A549 (cell line): ENCODE results near the gene GNL2. TPM values are rescaled to one million over a fixed set of nuclear protein-coding genes. Genes with fewer than 3 reads are reported as not detected.

Experiments
- ATAC-seq, 2 experiments: fragments of 200-7000 bp in 1 of 2; fragments of >200 bp in 1 of 2; cut with Nextera tagmentation in 1 of 2; cut with Tn5 transposase in 1 of 2; 3 replicates each; pipeline versions ENCODE4 v1.8.0 to v1.9.1; 2018 to 2020; ENCODE audit warnings: mild to moderate bottlenecking in 1 of 2, moderate library complexity in 1 of 2
- CTCF ChIA-PET: fragments of 300-600 bp; sonication (Branson Sonifier 250); formaldehyde crosslinking; extraction: SDS; loops from one replicate; lab custom pipeline; 2021; ENCODE audit warnings: antibody characterized with exemption, inconsistent platforms; lab: Yijun Ruan, JAX
- POLR2A ChIA-PET: fragments of 350-600 bp; formaldehyde crosslinking; extraction: SDS; loops from one replicate; lab custom pipeline; 2021; ENCODE audit warnings: antibody characterized with exemption, inconsistent platforms; lab: Yijun Ruan, JAX
- DNase-seq, 2 experiments: peaks; one replicate each; pipeline versions ENCODE4 v3.0.0 to v3.0.0-alpha.2; 2011 to 2016; ENCODE audit warnings: low read depth in 1 of 2, low spot score in 1 of 2
- FAIRE-seq: peaks from 2 replicates; lab custom pipeline; 2011; peaks lifted over from hg19 to GRCh38; lab: Jason Lieb, UNC
- H3K27ac ChIP-seq, 2 experiments: fragments of >200 bp; sonication (Bioruptor Twin); formaldehyde crosslinking; 3 replicates each; pipeline ENCODE4 v1.5.1; 2016 to 2017
- H3K4me1 ChIP-seq: fragments of >200 bp; sonication (Bioruptor Twin); formaldehyde crosslinking; 3 replicates; pipeline ENCODE4 v1.6.1; 2016
- H3K4me2 ChIP-seq: fragments of >200 bp; sonication (Bioruptor Twin); formaldehyde crosslinking; 3 replicates; pipeline ENCODE4 v1.6.1; 2016
- H3K4me3 ChIP-seq: fragments of >200 bp; sonication (Bioruptor Twin); formaldehyde crosslinking; 3 replicates; pipeline ENCODE4 v1.5.1; 2016
- H3K9me3 ChIP-seq: fragments of >200 bp; sonication (Bioruptor Twin); formaldehyde crosslinking; 3 replicates; pipeline ENCODE4 v1.6.1; 2016
- CHD4 ChIP-seq: fragments of 200-600 bp; sonication (generic); IDR thresholded peaks from 2 replicates; pipeline ENCODE4 v1.6.1; 2016; ENCODE audit warnings: antibody characterized with exemption, mild to moderate bottlenecking, borderline replicate concordance
- EHF ChIP-seq: fragments of 250-450 bp; sonication (Bioruptor Pico); IDR thresholded peaks from 2 replicates; pipeline ENCODE4 v1.5.0; 2020; ENCODE audit warnings: mild to moderate bottlenecking
- ESRRA ChIP-seq: fragments of 150-350 bp; IDR thresholded peaks from 2 replicates; pipeline ENCODE4 v1.6.1; 2014; ENCODE audit warnings: mild to moderate bottlenecking, low read length, borderline replicate concordance
- FOSB ChIP-seq: fragments of 250-450 bp; sonication (Bioruptor Pico); IDR thresholded peaks from 2 replicates; pipeline ENCODE4 v1.5.0; 2020; ENCODE audit warnings: mild to moderate bottlenecking, moderate library complexity
- FOXS1 ChIP-seq: fragments of 250-450 bp; sonication (Bioruptor Pico); IDR thresholded peaks from 2 replicates; pipeline ENCODE4 v1.5.0; 2020; ENCODE audit warnings: mild to moderate bottlenecking, moderate library complexity
- GATA3 ChIP-seq: IDR thresholded peaks from 2 replicates; pipeline ENCODE4 v1.6.1; 2012; ENCODE audit warnings: borderline replicate concordance
- HDAC2 ChIP-seq: fragments of 200-600 bp; sonication (generic); IDR thresholded peaks from 2 replicates; pipeline ENCODE4 v1.6.1; 2016
- HOXA7 ChIP-seq: fragments of 250-450 bp; sonication (Bioruptor Pico); IDR thresholded peaks from 2 replicates; pipeline ENCODE4 v1.5.0; 2020; ENCODE audit warnings: mild to moderate bottlenecking, moderate library complexity
- HOXB13 ChIP-seq: fragments of 250-450 bp; sonication (Bioruptor Pico); IDR thresholded peaks from 2 replicates; pipeline ENCODE4 v1.5.0; 2020; ENCODE audit warnings: low read depth, mild to moderate bottlenecking, moderate library complexity
- KDM5A ChIP-seq: fragments of 200-600 bp; sonication (generic); IDR thresholded peaks from 2 replicates; pipeline ENCODE4 v1.6.1; 2016; ENCODE audit warnings: antibody characterized with exemption, mild to moderate bottlenecking
- POLR2AphosphoS2 ChIP-seq: conservative IDR thresholded peaks from 2 replicates; pipeline ENCODE4 v1.6.1; 2012; ENCODE audit warnings: low read length, improper control_type of control experiment, inconsistent platforms
- RAD21 ChIP-seq, 2 experiments: fragments of >200 bp in 1 of 2; sonication (Bioruptor Twin) in 1 of 2; formaldehyde crosslinking in 1 of 2; IDR thresholded peaks in 1 of 2; conservative IDR thresholded peaks in 1 of 2; 2 replicates in 1 of 2; 3 replicates in 1 of 2; pipeline ENCODE4 v1.6.1; 2012 to 2018; ENCODE audit warnings: inconsistent platforms in 1 of 2
- RCOR1 ChIP-seq: fragments of 150-350 bp; IDR thresholded peaks from 2 replicates; pipeline ENCODE4 v1.6.1; 2014; ENCODE audit warnings: antibody characterized with exemption, low read length, low read depth
- REST ChIP-seq: fragments of 200-600 bp; sonication (generic); IDR thresholded peaks from 2 replicates; pipeline ENCODE4 v1.6.1; 2016; ENCODE audit warnings: antibody characterized with exemption, mild to moderate bottlenecking, moderate library complexity
- RNF2 ChIP-seq: fragments of 200-600 bp; sonication (generic); IDR thresholded peaks from 2 replicates; pipeline ENCODE4 v1.6.1; 2016; ENCODE audit warnings: low read depth, mild to moderate bottlenecking, antibody characterized with exemption, moderate library complexity, borderline replicate concordance
- SMC3 ChIP-seq: fragments of >200 bp; sonication (Bioruptor Twin); formaldehyde crosslinking; IDR thresholded peaks from 3 replicates; pipeline ENCODE4 v1.6.1; 2018; ENCODE audit warnings: inconsistent platforms
- TFCP2L1 ChIP-seq: fragments of 250-450 bp; sonication (Bioruptor Pico); IDR thresholded peaks from 2 replicates; pipeline ENCODE4 v1.5.0; 2021; ENCODE audit warnings: mild to moderate bottlenecking
- TP53 ChIP-seq: fragments of 250-450 bp; sonication (Bioruptor Pico); IDR thresholded peaks from 2 replicates; pipeline ENCODE4 v1.5.0; 2021; ENCODE audit warnings: mild to moderate bottlenecking, moderate library complexity
- ZSCAN20 ChIP-seq: fragments of 250-450 bp; sonication (Bioruptor Pico); IDR thresholded peaks from 2 replicates; pipeline ENCODE4 v1.8.0; 2022; ENCODE audit warnings: mild to moderate bottlenecking, moderate library complexity
- WGBS: methylation state at CpG from one replicate; pipeline ENCODE4 v1.1.6; 2017; ENCODE audit errors: missing lambda C conversion rate; 5-methylcytosine and 5-hydroxymethylcytosine counted together
- polyA plus RNA-seq, 4 experiments: library from polyadenylated mRNA; depleted of rRNA in 3 of 4; stranded (reverse); fragments of >200 nt; fragmentation: RNase III in 1 of 4; extraction: RNeasy Plus Mini Kit Qiagen cat#74134 plus additional on column Dnase treatment in 1 of 4; gene quantifications; 2 replicates in 3 of 4; 3 replicates in 1 of 4; pipeline ENCODE4 v1.2.3, GENCODE V29; 2011 to 2017
- TF ChIP-seq, protein P1 (sequence below): IDR thresholded peaks from 2 replicates; pipeline ENCODE4 v1.6.1; 2012; ENCODE audit warnings: low read depth, borderline replicate concordance
- TF ChIP-seq, protein P2 (sequence below): fragments of 250-450 bp; sonication (Bioruptor Pico); IDR thresholded peaks from 2 replicates; pipeline ENCODE4 v1.5.0; 2020; ENCODE audit warnings: low read depth, mild to moderate bottlenecking, moderate library complexity
- TF ChIP-seq, protein P3 (sequence below): IDR thresholded peaks from 2 replicates; pipeline ENCODE4 v1.6.1; 2012

GNL2 gene
- polyA plus RNA-seq, 2 of the 4 experiments (the other 2 are of a cell fraction), result 50.1 to 69.2 TPM

DNA sequence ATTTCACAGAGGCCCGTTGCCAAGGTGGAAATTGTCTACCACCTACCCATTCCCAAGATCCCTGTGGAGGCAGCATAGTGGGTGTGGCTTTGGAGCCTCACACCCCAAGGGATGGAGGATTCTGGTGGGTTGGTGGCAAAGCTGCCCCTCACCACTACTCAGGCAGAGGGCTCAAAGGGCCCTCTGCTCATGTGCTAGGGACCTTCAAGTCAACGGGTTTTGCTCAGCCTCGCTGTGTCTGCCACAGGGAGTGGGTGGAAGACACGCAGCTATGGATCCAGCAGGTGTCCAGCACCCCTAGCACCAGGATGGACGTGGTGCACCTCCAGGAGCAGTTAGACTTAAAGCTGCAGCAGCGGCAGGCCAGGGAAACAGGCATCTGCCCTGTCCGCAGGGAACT lies 36.7 kb downstream of the GNL2 start:
- ATAC-seq, result peak in 1 of 2 experiments; percentile 47; a peak in 4 of 6 replicates
- no peak overlapping the region for H3K4me2 ChIP-seq
- no peak for FAIRE-seq
- TF ChIP-seq, protein P1, sequence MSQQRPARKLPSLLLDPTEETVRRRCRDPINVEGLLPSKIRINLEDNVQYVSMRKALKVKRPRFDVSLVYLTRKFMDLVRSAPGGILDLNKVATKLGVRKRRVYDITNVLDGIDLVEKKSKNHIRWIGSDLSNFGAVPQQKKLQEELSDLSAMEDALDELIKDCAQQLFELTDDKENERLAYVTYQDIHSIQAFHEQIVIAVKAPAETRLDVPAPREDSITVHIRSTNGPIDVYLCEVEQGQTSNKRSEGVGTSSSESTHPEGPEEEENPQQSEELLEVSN, result no peak
- TF ChIP-seq GATA3 (no peak), EHF (CRISPR knock-in tag) (no peak), HOXB13 (CRISPR knock-in tag) (no peak), FOSB (CRISPR knock-in tag) (no peak), TFCP2L1 (CRISPR knock-in tag) (no peak), RAD21 (conservative IDR thresholded peaks at IDR 0.05 in 1 of 2, IDR thresholded peaks at IDR 0.05 in 1 of 2) (no peak), POLR2AphosphoS2 (no peak), HOXA7 (CRISPR knock-in tag) (no peak), KDM5A (no peak), CHD4 (no peak)
- TF ChIP-seq, protein P2, sequence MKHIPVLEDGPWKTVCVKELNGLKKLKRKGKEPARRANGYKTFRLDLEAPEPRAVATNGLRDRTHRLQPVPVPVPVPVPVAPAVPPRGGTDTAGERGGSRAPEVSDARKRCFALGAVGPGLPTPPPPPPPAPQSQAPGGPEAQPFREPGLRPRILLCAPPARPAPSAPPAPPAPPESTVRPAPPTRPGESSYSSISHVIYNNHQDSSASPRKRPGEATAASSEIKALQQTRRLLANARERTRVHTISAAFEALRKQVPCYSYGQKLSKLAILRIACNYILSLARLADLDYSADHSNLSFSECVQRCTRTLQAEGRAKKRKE, result no peak
- no peak overlapping the region for H3K4me3 ChIP-seq
- no peak for DNase-seq
- ChIA-PET POLR2A (no interaction called here), CTCF (no interaction called here)
- WGBS, result 67% methylated on average over 3 of the region's 7 CpGs
- H3K9me3 ChIP-seq, result 0 out of 3 replicates have a peak, but pooled peaks cover 7% of the 10 kb centered on the region
- H3K27ac ChIP-seq, result no peak overlapping the region
- H3K4me1 ChIP-seq, result no peaks in the 10 kb centered on the region

DNA sequence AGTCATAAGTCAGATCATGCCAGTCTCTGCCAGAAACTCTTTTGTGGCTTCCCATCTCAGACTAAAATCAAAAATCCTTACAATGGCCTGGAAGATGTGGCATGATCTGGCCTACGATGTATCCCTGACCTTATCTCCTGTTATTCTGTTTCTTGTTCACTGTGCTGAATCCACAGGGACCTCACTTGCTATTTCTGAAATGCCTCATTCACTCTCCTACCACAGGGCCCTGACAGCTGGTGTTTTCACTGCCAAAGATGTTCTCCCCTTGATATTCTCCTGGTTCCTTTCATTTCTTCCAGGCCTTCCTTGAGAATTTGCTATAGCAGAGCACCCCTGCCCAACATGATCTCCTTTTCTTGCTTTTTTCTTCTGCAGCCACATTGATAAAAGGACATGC lies 37.3 kb downstream of the GNL2 start:
- H3K4me2 ChIP-seq, result no peak overlapping the region
- no peak overlapping the region for H3K27ac ChIP-seq
- CTCF ChIA-PET, result no interaction called here
- POLR2A ChIA-PET, result no interaction called here
- TF ChIP-seq RCOR1 (no peak), ZSCAN20 (CRISPR knock-in tag) (no peak), FOXS1 (CRISPR knock-in tag) (no peak), ESRRA (no peak), HDAC2 (no peak), POLR2AphosphoS2 (no peak), REST (no peak), TP53 (CRISPR knock-in tag) (no peak), RNF2 (no peak), SMC3 (no peak)
- TF ChIP-seq, protein P3, sequence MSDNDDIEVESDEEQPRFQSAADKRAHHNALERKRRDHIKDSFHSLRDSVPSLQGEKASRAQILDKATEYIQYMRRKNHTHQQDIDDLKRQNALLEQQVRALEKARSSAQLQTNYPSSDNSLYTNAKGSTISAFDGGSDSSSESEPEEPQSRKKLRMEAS, result no peak
- DNase-seq (no peak), ATAC-seq (no peak), FAIRE-seq (no peak)
- no peak overlapping the region for H3K4me3 ChIP-seq
- H3K4me1 ChIP-seq, result no peaks in the 10 kb centered on the region
- H3K9me3 ChIP-seq, result 0 out of 3 replicates have a peak, but pooled peaks cover 7% of the 10 kb centered on the region
- WGBS, result 89% methylated on average over 1 of the region's 1 CpG
